Activated CD4-positive, alpha-beta memory T cell treated with anti-CD3 and anti-CD28 coated beads, Interleukin-2, amount 10 ng/mL, durations not matched to agents 7 days and 5 days (primary cell): ENCODE results near the gene ADAM33. TPM values are rescaled to one million over a fixed set of nuclear protein-coding genes. Genes with fewer than 3 reads are reported as not detected.

Experiments
- CTCF ChIA-PET: fragments of 350-600 bp; sonication (Branson Sonifier 250); formaldehyde crosslinking; loops from one replicate; lab custom pipeline; 2021; ENCODE audit warnings: antibody characterized with exemption, inconsistent platforms; lab: Charles Lee
- POLR2A ChIA-PET: fragments of 350-600 bp; sonication (Branson Sonifier 250); formaldehyde crosslinking; loops from one replicate; lab custom pipeline; 2021; ENCODE audit warnings: antibody characterized with exemption; lab: Charles Lee
- DNase-seq: peaks from one replicate; pipeline ENCODE4 v3.0.0-alpha.2; 2020
- H3K27ac Mint-ChIP-seq: one replicate; pipeline ENCODE4 v1.8.0; 2021; ENCODE audit warnings: mild to moderate bottlenecking, mixed read lengths
- H3K27me3 Mint-ChIP-seq: one replicate; pipeline ENCODE4 v1.8.0; 2021; ENCODE audit warnings: mixed read lengths
- H3K36me3 Mint-ChIP-seq: one replicate; pipeline ENCODE4 v1.8.0; 2021; ENCODE audit warnings: low read depth, mixed read lengths
- H3K4me1 Mint-ChIP-seq: one replicate; pipeline ENCODE4 v1.8.0; 2021; ENCODE audit warnings: mixed read lengths
- H3K4me3 Mint-ChIP-seq: one replicate; pipeline ENCODE4 v1.8.0; 2021; ENCODE audit warnings: mild to moderate bottlenecking, mixed read lengths
- H3K9me3 Mint-ChIP-seq: one replicate; pipeline ENCODE4 v1.8.0; 2021; ENCODE audit warnings: mixed read lengths
- total RNA-seq, 2 experiments: library from RNA; stranded (reverse); gene quantifications; one replicate each; pipeline ENCODE4 v1.2.3, GENCODE V29; 2021

The ADAM33 gene
- total RNA-seq, 2 experiments from 2014 or later, result not detected

DNA sequence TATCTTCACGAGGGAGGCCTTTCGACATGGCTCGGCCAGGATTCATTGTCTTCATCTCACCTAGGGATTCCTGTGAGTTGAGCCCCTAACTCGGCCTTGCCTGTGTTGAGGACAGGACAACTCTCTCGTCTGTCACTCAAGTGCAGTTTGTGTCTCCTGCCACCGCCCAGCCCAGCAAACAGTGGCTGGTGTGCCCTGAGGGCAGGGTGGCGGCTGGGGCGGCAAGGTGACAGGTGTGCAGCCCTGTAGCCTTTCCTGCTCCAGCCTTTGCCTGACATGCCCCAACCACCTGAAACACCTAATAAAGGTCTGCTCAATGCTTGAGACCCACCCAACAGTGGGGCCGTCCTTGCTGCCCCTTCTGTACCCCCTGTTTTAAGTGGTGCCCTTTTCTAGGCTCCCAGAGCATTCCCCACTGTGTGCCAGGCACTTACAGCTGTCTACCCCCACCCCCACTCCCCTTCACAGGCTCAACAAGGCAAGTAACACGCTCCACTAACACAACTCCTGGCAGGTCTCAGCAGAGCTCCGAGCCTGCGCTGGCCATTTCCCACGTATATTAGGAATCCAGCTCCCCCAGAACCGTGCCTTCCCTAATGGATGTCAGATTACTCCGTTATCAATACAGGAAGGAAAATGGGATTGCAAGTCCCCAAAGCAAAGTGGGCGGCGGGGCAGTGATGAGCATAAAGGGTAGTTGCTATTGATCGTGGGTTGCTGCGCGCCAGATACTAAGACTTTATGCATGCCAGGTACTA, 36.3 kb downstream of the ADAM33 start:
- ChIA-PET POLR2A (no interaction called here), CTCF (no interaction called here)

DNA sequence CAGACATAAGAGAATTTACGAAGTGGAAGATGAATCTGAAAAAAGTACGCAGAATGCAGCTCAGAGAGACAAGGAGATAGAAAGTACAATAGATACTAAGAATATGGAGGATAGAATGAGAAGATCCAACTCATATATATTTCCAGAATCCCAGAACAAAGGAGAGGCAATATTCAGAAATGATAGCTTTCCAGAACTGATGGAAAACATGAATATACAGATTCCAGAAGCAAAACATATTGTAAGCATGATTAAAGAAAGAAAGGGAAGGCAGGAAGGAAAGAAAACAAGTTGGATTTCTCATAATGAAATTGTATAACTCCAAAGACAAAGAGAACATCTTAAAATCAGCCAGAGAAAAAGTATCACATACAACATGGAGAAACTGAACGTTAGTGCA, 41.6 kb downstream of the ADAM33 start:
- ChIA-PET POLR2A (no interaction called here), CTCF (no interaction called here)
- Mint-ChIP-seq H3K4me1 (no peaks in the 10 kb centered on the region), H3K27me3 (no peaks in the 10 kb centered on the region), H3K27ac (no peak overlapping the region), H3K4me3 (no peak overlapping the region), H3K36me3 (peaks cover 6% of the 10 kb centered on the region), H3K9me3 (peaks cover 4% of the 10 kb centered on the region)
- no peak for DNase-seq

More for the DNA sequence above, 36.3 kb downstream of the ADAM33 start:
- no peak overlapping the region for H3K4me3 Mint-ChIP-seq
- H3K4me1 Mint-ChIP-seq, result no peaks in the 10 kb centered on the region
- H3K36me3 Mint-ChIP-seq, result peaks cover 6% of the 10 kb centered on the region
- H3K27ac Mint-ChIP-seq, result no peak overlapping the region
- H3K9me3 Mint-ChIP-seq, result no peaks in the 10 kb centered on the region
- no peaks in the 10 kb centered on the region for H3K27me3 Mint-ChIP-seq
- no peak for DNase-seq

DNA sequence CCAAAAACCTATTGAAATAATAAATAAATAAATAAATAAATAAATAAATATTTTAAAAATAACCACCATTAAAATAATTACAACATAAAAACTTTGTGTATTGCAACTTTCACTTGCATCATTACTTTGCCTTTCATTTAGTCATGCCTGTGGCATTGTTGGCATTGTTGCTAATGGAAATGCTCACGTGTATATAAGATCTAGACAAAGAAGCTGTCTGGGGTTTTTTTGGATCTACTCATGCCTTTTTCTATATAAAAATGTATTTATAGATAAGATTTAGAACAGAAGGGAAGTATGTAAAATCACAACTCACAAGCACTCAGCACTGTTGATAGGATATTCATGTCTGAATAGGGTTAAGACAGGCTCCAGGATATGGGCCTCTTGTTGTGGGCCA, 46.5 kb downstream of the ADAM33 start:
- Mint-ChIP-seq H3K4me1 (no peaks in the 10 kb centered on the region), H3K9me3 (peaks cover 3% of the 10 kb centered on the region), H3K4me3 (no peak overlapping the region), H3K27ac (no peak overlapping the region), H3K36me3 (no peaks in the 10 kb centered on the region), H3K27me3 (no peaks in the 10 kb centered on the region)
- ChIA-PET CTCF (interaction anchor here (1.4 kb wide), 1 partner anchor 416 kb away, joined by 3 read pairs; no protein-coding TSS in a partner anchor), POLR2A (no interaction called here)
- DNase-seq, result no peak

DNA sequence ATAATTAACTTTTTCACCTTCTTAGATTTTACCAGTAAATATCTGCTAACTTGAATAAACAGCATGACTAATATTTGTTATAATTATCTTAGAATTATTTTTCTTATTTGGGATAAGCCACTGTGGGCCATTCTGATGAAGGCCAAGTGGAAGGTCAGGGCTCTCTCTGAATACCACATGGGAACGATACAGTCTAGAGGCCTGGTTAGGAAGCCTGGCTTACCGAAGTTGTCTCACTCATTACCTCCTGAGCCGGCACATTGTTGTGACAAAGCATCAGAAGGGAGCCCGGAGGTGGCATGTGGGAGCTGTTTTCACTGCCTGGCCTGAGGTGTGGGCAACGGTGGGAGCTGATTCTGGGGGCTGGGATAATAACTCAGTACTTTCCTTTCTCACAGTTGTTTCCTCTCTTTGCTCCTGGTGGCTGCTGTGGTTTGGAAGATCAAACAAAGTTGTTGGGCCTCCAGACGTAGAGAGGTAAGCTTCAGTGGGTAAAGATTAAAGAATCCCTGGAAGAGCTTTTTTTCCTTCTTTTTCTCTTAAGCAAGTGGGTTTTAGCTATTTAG, 47.8 kb downstream of the ADAM33 start:
- POLR2A ChIA-PET, result no interaction called here

DNA sequence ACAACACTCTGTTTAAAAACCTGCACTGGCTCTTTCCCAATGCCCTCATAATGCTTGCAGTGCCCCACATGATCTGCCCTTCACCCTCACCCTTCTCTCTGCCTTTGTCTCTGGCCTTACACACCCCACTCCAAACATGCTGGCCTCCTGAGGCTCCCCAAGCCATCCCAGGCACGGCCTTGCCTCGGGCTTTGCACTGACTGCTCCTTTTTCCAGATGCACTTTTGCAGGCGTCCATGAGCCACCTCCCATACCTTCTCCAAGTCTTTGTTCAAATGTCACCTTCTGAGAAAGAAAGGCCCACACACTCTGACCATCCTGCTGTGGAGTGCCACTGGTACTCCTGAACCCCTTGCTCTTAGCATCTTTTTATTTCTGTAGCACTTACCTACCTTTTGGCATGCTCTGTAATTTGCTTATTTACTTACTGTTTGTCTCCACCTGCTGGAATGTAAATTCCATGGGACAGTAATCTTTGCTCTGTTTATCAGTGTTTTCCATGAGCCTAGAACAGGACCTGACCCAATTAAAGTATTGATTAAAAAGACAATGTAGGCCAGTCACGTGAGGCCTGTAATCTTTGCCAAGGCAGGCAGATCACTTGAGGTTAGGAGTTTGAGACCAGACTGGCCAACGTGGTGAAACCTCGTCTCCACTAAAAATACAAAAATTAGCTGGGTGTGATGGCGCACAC, 49.4 kb downstream of the ADAM33 start:
- no peaks in the 10 kb centered on the region for H3K9me3 Mint-ChIP-seq
- no peaks in the 10 kb centered on the region for H3K27me3 Mint-ChIP-seq
- CTCF ChIA-PET, result no interaction called here
- H3K4me3 Mint-ChIP-seq, result no peak overlapping the region
- DNase-seq, result no peak
- POLR2A ChIA-PET, result no interaction called here
- no peaks in the 10 kb centered on the region for H3K4me1 Mint-ChIP-seq
- H3K36me3 Mint-ChIP-seq, result no peaks in the 10 kb centered on the region
- H3K27ac Mint-ChIP-seq, result no peak overlapping the region

More for the DNA sequence above, 47.8 kb downstream of the ADAM33 start:
- Mint-ChIP-seq H3K27me3 (no peaks in the 10 kb centered on the region), H3K27ac (no peak overlapping the region), H3K36me3 (no peaks in the 10 kb centered on the region), H3K4me1 (no peaks in the 10 kb centered on the region), H3K4me3 (no peak overlapping the region), H3K9me3 (no peaks in the 10 kb centered on the region)
- no peak for DNase-seq
- CTCF ChIA-PET, result interaction anchor here (0.8 to 1.4 kb wide), 3 partner anchors 24 to 415 kb away, joined by 3 read pairs; no protein-coding TSS in a partner anchor

DNA sequence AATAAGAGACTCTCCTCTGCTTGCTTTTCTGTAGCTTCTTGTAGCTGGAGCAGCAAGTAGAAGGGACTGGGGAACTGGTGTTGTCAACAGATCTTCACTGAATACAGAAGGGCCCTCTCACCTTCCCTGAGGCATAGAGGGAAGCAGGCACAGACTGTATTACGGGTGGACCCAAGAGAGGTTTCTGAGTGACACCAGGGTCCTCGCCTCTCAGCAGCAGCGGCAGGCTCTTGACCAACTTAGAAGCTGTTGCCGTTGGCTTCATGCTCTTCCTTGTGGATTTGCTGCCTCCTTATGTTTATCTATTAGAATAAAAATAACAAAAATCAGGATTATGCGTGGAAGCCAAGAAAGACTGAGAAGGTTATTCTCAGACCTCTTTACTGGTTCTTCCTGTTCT, 50.3 kb downstream of the ADAM33 start:
- Mint-ChIP-seq H3K36me3 (no peaks in the 10 kb centered on the region), H3K27ac (no peak overlapping the region), H3K27me3 (no peaks in the 10 kb centered on the region), H3K9me3 (no peaks in the 10 kb centered on the region), H3K4me1 (no peaks in the 10 kb centered on the region), H3K4me3 (no peak overlapping the region)
- no peak for DNase-seq
- CTCF ChIA-PET, result interaction anchor here (0.5 to 0.6 kb wide), 2 partner anchors 296 to 1540 kb away, joined by 3 to 5 read pairs; no protein-coding TSS in a partner anchor
- POLR2A ChIA-PET, result no interaction called here

DNA sequence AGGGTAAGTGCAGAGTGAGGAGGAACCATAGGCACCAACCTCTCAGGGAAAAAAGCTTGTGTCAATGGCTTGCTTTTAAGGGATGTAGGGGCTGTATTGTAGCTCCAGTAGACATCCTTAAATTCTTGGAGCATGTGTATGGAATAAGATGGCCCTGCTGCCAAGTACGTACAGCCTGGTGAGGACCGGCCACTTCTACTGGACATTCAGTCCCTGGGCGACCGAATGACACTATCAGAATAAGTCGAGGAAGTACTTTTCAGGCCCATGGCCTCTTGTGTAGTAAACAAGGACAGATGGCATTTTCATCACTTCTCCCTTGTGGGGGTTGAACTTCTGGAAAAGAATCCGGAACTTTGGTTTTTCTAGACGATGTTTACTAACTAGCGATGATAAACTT, 51.4 kb downstream of the ADAM33 start:
- Mint-ChIP-seq H3K27me3 (no peaks in the 10 kb centered on the region), H3K4me1 (no peaks in the 10 kb centered on the region), H3K9me3 (no peaks in the 10 kb centered on the region), H3K4me3 (no peak overlapping the region), H3K27ac (no peak overlapping the region), H3K36me3 (no peaks in the 10 kb centered on the region)
- ChIA-PET CTCF (no interaction called here), POLR2A (interaction anchor here (1.5 kb wide), 1 partner anchor 13 kb away, joined by 4 read pairs; no protein-coding TSS in a partner anchor)
- DNase-seq, result no peak

DNA sequence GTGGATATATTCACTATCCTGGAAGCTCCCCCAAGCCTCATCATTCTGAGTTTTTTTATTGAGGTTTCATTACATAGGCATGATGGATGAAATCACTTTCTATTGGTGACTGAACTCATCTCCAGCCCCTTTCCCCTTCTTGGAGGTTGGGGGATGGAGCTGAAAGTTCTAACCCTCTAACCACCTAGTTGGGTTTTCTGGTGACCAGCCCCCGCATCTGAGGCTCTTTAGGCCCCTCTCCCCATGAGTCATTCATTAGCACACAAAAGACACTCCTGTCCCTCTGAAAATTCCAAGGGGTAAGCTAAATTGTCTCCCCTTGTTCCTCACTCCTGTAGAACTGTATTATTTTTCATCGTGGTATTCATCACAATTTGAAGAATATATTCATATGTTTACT, 51.9 kb downstream of the ADAM33 start:
- Mint-ChIP-seq H3K27ac (no peak overlapping the region), H3K36me3 (no peaks in the 10 kb centered on the region), H3K9me3 (no peaks in the 10 kb centered on the region), H3K4me1 (no peaks in the 10 kb centered on the region), H3K27me3 (no peaks in the 10 kb centered on the region), H3K4me3 (no peak overlapping the region)
- POLR2A ChIA-PET, result interaction anchor here (1.5 kb wide), 1 partner anchor 13 kb away, joined by 4 read pairs; no protein-coding TSS in a partner anchor
- no peak for DNase-seq
- CTCF ChIA-PET, result interaction anchor here (0.9 kb wide), 1 partner anchor 411 kb away, joined by 3 read pairs; no protein-coding TSS in a partner anchor

DNA sequence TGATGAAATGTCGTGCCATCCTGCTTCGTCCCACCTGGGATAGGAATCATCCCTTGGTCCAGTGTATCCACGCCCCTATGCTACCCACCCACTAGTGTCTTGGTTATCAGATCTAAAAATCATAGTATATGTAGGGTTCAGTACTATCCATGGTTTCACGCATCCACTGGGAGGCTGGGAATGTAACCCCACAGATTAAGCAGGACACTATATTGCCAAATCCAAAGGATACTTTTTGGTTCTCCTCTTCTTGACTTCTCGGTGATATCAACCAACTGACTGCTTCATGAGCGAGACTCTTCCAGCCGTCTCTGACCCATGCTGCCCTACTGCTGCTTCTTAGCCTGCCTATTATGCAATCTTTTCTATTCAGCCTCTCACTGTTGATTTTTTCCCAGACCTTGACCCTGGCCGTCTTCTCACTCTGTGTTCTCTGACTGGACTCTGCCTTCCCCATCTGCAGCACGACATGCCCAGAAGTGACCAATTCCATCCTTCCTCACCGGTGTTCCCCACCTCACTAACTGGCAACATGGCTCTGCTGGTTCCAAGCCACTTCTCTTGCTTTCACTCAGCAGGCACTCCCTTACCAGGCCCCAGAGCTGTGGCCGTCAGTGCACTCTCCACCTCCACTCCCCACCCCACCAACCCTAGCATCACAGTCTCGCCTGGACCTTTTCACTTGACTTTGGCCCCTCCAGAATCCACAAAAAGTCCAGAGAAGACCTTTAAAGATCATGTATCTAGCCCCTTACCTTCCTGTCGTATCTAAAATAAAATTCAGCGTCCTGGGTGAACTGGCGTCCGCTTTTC, 53.1 kb downstream of the ADAM33 start:
- CTCF ChIA-PET, result no interaction called here
- Mint-ChIP-seq H3K4me3 (no peak overlapping the region), H3K27ac (no peak overlapping the region), H3K4me1 (no peaks in the 10 kb centered on the region), H3K27me3 (no peaks in the 10 kb centered on the region), H3K9me3 (no peaks in the 10 kb centered on the region), H3K36me3 (no peaks in the 10 kb centered on the region)
- POLR2A ChIA-PET, result no interaction called here
- no peak for DNase-seq

DNA sequence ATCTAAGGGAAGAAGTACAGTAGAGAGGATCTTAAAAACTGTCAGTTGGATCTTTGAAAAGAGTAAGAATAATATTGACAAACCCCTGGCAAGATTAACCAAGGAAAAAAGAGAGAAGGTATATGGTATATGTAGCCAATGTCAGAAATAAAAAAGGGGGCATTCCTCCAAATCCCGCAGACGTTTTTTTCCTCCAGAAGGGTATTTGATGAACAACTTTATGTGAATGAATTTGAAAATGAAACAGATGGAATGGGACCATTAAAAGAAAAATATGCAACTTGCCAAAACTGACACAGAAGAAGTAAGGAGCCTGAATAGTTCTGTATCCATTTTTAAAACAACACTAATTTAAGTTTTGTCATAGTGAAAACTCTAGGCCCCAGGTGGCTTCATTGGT, 54.3 kb downstream of the ADAM33 start:
- Mint-ChIP-seq H3K27me3 (no peaks in the 10 kb centered on the region), H3K9me3 (no peaks in the 10 kb centered on the region), H3K27ac (no peak overlapping the region), H3K4me1 (no peaks in the 10 kb centered on the region), H3K36me3 (no peaks in the 10 kb centered on the region), H3K4me3 (no peak overlapping the region)
- CTCF ChIA-PET, result no interaction called here
- POLR2A ChIA-PET, result no interaction called here
- DNase-seq, result no peak

DNA sequence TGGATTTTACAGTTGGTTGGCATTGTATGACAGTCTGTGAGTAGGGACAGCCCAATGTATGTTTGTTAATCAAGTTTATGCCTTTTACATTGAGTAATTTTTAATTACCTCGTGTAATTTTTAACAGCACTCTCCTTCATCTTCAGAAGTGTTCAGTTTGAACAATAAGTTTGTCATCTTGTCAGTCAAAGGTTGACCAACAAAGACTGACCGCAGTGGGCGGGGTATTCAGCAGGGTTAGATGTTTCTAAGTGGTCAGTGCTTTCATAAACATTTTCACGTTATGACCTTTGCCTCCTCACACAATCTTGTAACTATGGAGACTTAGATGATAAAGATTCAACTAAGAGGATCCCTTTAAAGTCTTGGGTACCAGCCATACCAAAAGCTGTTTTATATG, 59.4 kb downstream of the ADAM33 start:
- no peaks in the 10 kb centered on the region for H3K36me3 Mint-ChIP-seq
- H3K27ac Mint-ChIP-seq, result no peak overlapping the region
- H3K4me1 Mint-ChIP-seq, result no peaks in the 10 kb centered on the region
- POLR2A ChIA-PET, result no interaction called here
- CTCF ChIA-PET, result no interaction called here
- H3K9me3 Mint-ChIP-seq, result no peaks in the 10 kb centered on the region
- DNase-seq, result no peak
- no peaks in the 10 kb centered on the region for H3K27me3 Mint-ChIP-seq
- H3K4me3 Mint-ChIP-seq, result no peak overlapping the region

DNA sequence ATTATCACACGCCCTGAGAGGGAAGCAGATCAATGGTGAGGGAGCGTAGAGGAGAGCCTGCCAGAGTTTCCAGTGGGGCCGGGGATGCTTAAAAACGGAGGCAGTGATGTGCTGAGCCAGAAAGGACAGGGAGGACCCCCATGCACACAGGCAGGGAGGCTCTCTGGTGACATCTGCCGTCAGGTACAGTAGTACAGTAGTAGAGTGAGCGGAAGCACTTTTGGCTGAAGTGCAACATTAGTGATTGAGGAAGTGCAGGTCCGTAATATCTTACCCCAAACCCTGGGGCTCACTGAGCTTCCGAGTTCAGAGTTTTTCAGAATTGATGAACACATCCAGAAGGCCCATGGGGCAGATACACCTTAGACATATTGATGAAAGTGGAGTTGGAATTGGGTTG, 60.7 kb downstream of the ADAM33 start:
- H3K27ac Mint-ChIP-seq, result no peak overlapping the region
- no peaks in the 10 kb centered on the region for H3K9me3 Mint-ChIP-seq
- ChIA-PET POLR2A (no interaction called here), CTCF (no interaction called here)
- no peak overlapping the region for H3K4me3 Mint-ChIP-seq
- H3K36me3 Mint-ChIP-seq, result no peaks in the 10 kb centered on the region
- H3K27me3 Mint-ChIP-seq, result no peaks in the 10 kb centered on the region
- no peaks in the 10 kb centered on the region for H3K4me1 Mint-ChIP-seq
- DNase-seq, result no peak
